ENCODE results near the gene PDGFRB.

- TF ChIP-seq, protein P1, sequence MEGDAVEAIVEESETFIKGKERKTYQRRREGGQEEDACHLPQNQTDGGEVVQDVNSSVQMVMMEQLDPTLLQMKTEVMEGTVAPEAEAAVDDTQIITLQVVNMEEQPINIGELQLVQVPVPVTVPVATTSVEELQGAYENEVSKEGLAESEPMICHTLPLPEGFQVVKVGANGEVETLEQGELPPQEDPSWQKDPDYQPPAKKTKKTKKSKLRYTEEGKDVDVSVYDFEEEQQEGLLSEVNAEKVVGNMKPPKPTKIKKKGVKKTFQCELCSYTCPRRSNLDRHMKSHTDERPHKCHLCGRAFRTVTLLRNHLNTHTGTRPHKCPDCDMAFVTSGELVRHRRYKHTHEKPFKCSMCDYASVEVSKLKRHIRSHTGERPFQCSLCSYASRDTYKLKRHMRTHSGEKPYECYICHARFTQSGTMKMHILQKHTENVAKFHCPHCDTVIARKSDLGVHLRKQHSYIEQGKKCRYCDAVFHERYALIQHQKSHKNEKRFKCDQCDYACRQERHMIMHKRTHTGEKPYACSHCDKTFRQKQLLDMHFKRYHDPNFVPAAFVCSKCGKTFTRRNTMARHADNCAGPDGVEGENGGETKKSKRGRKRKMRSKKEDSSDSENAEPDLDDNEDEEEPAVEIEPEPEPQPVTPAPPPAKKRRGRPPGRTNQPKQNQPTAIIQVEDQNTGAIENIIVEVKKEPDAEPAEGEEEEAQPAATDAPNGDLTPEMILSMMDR (IDR thresholded peaks at IDR 0.05) = no peak
- no peak for TF ChIP-seq POLR2A (IDR thresholded peaks at IDR 0.05)
- no peak for TF ChIP-seq EP300 (IDR thresholded peaks at IDR 0.05)
These were observed 11.8 kb upstream of the PDGFRB start for GRCh38 chr5:150167512-150167850.

Data from ovary (tissue), 3 donors.